ENCODE data around the gene SLC35G4.
"Not testable (repeated sequence)": the region's sequence is repeated elsewhere in the genome, so short reads cannot be mapped to it uniquely, and the experiment has no call there.

SLC35G4 gene

GRCh38 chr18:11586896-11587295 lies 22.5 kb upstream of the SLC35G4 start:
- TF ChIP-seq GATA1 (IDR thresholded peaks at IDR 0.05; ENCODE audit: low read depth, low read length) (no peak), POLR2A (IDR thresholded peaks at IDR 0.05; ENCODE audit: low read length) (no peak)
- no peak for DNase-seq

GRCh38 chr18:11587432-11587831 lies 22.0 kb upstream of the SLC35G4 start:
- no peak for DNase-seq
- TF ChIP-seq POLR2A (IDR thresholded peaks at IDR 0.05; ENCODE audit: low read length) (no peak), GATA1 (IDR thresholded peaks at IDR 0.05; ENCODE audit: low read depth, low read length) (no peak)

GRCh38 chr18:11587846-11588245 lies 21.6 kb upstream of the SLC35G4 start:
- no peak for DNase-seq
- TF ChIP-seq GATA1 (IDR thresholded peaks at IDR 0.05; ENCODE audit: low read depth, low read length) = no peak
- TF ChIP-seq POLR2A (IDR thresholded peaks at IDR 0.05; ENCODE audit: low read length) = no peak

- TF ChIP-seq GATA1 (IDR thresholded peaks at IDR 0.05; ENCODE audit: low read depth, low read length) = no peak
- TF ChIP-seq POLR2A (IDR thresholded peaks at IDR 0.05; ENCODE audit: low read length) = no peak
- no peak for DNase-seq
These were observed 17.4 kb upstream of the SLC35G4 start for GRCh38 chr18:11591957-11592356.

- TF ChIP-seq GATA1 (IDR thresholded peaks at IDR 0.05; ENCODE audit: low read depth, low read length) (no peak), POLR2A (IDR thresholded peaks at IDR 0.05; ENCODE audit: low read length) (no peak)
- no peak for DNase-seq
These were observed 9.1 kb upstream of the SLC35G4 start for GRCh38 chr18:11600321-11600720.

- DNase-seq = no peak
- no peak for TF ChIP-seq POLR2A (IDR thresholded peaks at IDR 0.05; ENCODE audit: low read length)
These were observed 1.5 kb upstream of the SLC35G4 start for GRCh38 chr18:11607906-11608305.

GRCh38 chr18:11608618-11609017 lies 778 bp upstream of the SLC35G4 start:
- DNase-seq = not testable (repeated sequence)

- not testable (repeated sequence) for DNase-seq
These were observed 3.7 kb downstream of the SLC35G4 start for GRCh38 chr18:11613073-11613472.

- not testable (repeated sequence) for DNase-seq
These were observed 4.2 kb downstream of the SLC35G4 start for GRCh38 chr18:11613611-11614010.

GRCh38 chr18:11614042-11614441 lies 4.6 kb downstream of the SLC35G4 start:
- DNase-seq = not testable (repeated sequence)

GRCh38 chr18:11614981-11615380 lies 5.6 kb downstream of the SLC35G4 start:
- DNase-seq = not testable (repeated sequence)

- DNase-seq = not testable (repeated sequence)
These were observed 37.9 kb downstream of the SLC35G4 start for GRCh38 chr18:11647310-11647709.

GRCh38 chr18:11647804-11648203 lies 38.4 kb downstream of the SLC35G4 start:
- not testable (repeated sequence) for DNase-seq

- TF ChIP-seq GATA1 (IDR thresholded peaks at IDR 0.05; ENCODE audit: low read depth, low read length) (no peak), POLR2A (IDR thresholded peaks at IDR 0.05; ENCODE audit: low read length) (no peak)
- no peak for DNase-seq
These were observed 40.4 kb downstream of the SLC35G4 start for GRCh38 chr18:11649839-11650238.

GRCh38 chr18:11651899-11652298 lies 42.5 kb downstream of the SLC35G4 start:
- no peak for DNase-seq

GRCh38 chr18:11653521-11653920 lies 44.1 kb downstream of the SLC35G4 start:
- no peak for DNase-seq
- TF ChIP-seq GATA1 (IDR thresholded peaks at IDR 0.05; ENCODE audit: low read depth, low read length) (no peak), POLR2A (IDR thresholded peaks at IDR 0.05; ENCODE audit: low read length) (no peak)

More at GRCh38 chr18:11651899-11652298, 42.5 kb downstream of the SLC35G4 start:
- TF ChIP-seq GATA1 (IDR thresholded peaks at IDR 0.05; ENCODE audit: low read depth, low read length) (no peak), POLR2A (IDR thresholded peaks at IDR 0.05; ENCODE audit: low read length) (no peak)
